ENCODE results near the gene MTMR10.

The MTMR10 gene

GRCh38 chr15:31010036-31010435 lies 18.6 kb upstream of the MTMR10 start:
- no peak for DNase-seq

- no peak for DNase-seq
These were observed 14.2 kb upstream of the MTMR10 start for GRCh38 chr15:31005660-31006059.

DNA sequence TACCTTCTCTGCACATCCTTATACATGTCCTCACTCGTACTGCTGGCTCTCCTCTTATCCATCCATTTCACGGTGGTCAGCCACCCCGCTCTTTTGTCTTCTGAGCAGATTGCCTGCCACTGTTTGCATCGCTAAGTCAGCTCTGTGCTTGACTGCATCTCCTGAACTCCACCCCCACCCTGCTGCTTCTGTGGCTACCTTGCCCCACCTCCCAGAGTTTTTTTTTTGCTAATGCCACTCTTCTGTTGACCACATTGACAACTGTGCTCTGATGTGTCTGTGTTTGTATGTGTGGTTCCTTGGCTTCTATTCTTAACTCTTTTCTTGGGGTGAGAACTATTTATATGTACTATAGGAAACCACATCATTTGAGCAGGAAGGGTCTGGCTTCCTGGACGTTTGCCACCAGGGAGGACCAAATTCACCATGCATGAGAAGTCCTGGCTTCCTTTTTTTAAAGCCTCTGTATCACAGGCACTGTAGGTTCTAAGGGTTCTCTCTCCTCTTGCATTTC lies 12.8 kb upstream of the MTMR10 start:
- DNase-seq: no peak

GRCh38 chr15:31001702-31002101 lies 10.3 kb upstream of the MTMR10 start:
- DNase-seq: no peak

- DNase-seq: no peak
These were observed 8.3 kb upstream of the MTMR10 start for GRCh38 chr15:30999729-31000128.

DNA sequence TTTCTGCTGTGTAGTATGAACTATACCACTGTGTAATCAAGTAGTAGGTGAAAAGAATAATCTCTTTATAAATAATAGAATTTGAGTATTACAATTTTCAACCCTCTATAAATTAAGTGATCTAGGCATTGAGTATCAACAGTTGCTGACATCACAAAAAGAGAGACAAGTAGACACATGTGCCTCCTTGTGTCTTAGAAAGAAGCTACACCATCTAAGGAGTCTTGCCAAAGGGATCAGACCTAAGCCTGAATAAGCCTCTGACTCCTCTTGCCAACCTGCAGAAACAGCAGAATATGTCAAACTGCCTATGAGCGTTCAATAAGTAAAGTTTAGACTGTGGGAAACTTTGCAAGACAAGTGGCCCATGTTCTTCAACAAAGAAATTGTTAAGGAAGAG lies 5.8 kb upstream of the MTMR10 start:
- DNase-seq: no peak

- DNase-seq: no peak
These were observed 929 bp upstream of the MTMR10 start for GRCh38 chr15:30992249-30992864.

GRCh38 chr15:30990446-30991254 lies 778 bp downstream of the MTMR10 start:
- no peak for DNase-seq

- DNase-seq: no peak
These were observed 1.4 kb downstream of the MTMR10 start for GRCh38 chr15:30990036-30990435.

GRCh38 chr15:30985081-30985531 lies 6.3 kb downstream of the MTMR10 start:
- DNase-seq: no peak

GRCh38 chr15:30984542-30984941 lies 6.9 kb downstream of the MTMR10 start:
- no peak for DNase-seq

- no peak for DNase-seq
These were observed 7.3 kb downstream of the MTMR10 start for GRCh38 chr15:30984118-30984517.

GRCh38 chr15:30979457-30979856 lies 12.0 kb downstream of the MTMR10 start:
- DNase-seq: no peak

DNA sequence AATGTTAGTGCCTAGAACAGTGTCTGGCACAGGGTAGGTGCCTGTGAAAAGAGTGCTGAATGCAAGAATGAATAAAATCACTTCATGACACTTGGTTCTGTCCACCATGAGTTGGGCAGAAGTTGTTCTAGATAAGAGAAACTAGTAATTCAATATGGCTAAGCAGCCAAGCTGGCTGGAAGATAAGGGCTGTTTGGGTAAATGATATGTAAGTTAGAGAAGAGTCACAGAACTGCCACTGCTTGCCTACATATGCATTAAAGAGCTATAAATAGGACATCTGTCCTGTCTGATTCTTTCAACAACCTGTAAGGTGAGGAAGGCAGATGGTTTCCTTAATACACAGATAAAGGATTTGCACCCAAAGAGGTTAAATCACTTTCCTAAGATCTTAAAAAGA lies 13.1 kb downstream of the MTMR10 start:
- DNase-seq: no peak

DNA sequence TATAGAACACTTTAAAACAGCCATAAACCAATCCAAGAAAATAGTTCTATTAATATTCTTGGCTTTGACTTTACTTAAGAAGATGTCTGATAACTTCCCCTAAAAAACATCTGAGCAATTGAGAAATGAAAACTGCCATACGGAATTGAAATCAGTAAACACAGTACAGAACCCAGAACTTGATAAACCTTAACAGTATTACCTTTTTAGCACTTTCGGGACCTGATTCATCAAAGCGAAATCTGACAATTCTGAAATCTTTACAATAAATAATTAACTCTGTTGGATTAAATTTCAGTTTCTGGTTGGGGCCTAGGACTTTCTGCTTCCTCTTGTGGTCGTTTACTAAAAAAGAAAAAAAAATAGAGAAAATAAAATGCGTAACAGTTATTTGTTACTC lies 17.3 kb downstream of the MTMR10 start:
- no peak for DNase-seq

GRCh38 chr15:30973379-30973778 lies 18.0 kb downstream of the MTMR10 start:
- DNase-seq: no peak

- no peak for DNase-seq
These were observed 21.7 kb downstream of the MTMR10 start for GRCh38 chr15:30969724-30970123.

GRCh38 chr15:30963681-30964080 lies 27.7 kb downstream of the MTMR10 start:
- DNase-seq: no peak

DNA sequence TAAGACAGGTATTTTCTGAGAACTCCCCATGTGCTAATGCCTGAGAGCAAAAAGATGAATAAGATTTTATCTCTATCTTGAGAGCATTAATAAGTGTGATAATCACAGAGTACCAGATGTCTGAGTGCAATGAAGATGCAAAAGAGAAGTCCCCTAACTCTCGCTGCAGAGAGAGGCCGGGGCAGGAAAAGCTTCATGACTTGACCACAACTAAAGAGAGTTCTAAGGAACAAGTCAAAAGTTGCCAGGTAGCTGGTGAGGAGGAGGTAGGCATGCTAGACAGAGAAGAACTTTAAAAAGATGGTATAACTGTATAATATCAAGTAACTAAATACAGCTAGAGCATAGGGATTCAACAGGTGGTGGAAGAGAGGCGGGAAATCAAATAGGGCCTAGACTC lies 28.8 kb downstream of the MTMR10 start:
- peak in 2 of 6 experiments; percentile 13 to 21 for DNase-seq

- DNase-seq: no peak
These were observed 29.3 kb downstream of the MTMR10 start for GRCh38 chr15:30962079-30962478.

DNA sequence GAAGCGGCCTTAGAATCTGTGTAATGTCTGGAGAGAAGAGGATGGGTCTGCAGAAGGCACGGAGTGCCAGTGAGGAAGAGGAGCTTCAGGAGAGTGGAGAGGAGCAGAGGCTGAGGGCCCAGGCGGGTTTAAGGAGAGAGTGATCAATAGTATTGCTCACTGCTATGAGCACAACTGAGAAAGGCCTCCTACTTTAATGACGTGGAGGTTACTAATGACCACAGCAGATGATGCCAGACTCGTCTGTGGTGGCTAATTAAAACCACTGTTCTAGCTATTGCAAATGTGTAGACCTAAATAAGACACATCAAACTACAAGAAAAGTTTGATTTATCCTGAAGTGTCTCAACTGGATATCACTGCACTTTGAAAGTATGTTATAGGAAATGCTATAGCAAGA lies 33.2 kb downstream of the MTMR10 start:
- DNase-seq: no peak

DNA sequence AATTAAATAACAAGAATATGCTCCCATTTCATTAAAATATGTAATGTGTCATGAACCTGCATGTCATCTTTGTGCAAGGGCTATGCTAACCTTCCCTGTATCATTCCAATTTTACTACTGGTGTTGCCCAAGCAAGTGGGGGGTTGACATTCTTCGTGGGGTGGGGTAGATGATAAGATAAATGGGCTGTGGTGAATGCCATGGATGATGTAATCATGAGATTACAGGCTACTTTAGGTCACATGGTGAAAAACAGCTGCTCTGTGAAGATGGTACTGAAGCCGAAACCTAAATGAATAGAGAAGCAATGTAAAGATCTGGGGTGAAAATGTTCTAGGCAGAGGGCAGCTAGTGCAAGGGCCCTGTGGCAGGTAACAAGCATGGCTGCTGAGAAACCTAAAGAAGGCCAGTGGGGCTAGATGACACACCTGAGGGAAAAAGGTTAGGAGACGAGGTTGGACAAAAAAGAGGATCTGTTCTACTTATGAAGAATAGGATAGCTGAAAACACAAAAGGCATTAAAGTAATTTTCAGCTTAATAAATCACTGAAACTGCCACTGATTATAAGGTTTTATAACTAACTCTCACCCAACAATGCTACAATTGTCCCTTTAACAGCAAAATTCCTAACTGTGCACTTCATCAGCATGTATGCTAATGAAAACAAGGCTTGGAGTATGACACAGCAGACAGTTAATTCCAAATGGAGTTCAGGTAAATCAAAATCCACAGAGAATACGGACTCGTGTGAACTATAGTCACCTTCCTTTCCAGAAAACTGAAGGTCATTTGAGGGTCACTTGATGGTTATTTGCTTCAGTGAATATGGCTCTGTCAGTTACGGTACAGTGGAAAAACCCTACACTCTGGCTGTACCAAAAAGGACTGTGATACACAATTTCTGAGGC lies 35.0 kb downstream of the MTMR10 start:
- DNase-seq: no peak

- DNase-seq: no peak
These were observed 36.8 kb downstream of the MTMR10 start for GRCh38 chr15:30954674-30955073.

Measured in stimulated activated naive CD4-positive, alpha-beta T cell (primary cell).